Measurements from ENCODE around the gene C19orf38. TPM values are rescaled to one million over a fixed set of nuclear protein-coding genes. Genes with fewer than 3 reads are reported as not detected.

The C19orf38 gene, protein sequence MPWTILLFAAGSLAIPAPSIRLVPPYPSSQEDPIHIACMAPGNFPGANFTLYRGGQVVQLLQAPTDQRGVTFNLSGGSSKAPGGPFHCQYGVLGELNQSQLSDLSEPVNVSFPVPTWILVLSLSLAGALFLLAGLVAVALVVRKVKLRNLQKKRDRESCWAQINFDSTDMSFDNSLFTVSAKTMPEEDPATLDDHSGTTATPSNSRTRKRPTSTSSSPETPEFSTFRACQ
- 0.26 and 0.38 TPM in 2 replicates for total RNA-seq

DNA sequence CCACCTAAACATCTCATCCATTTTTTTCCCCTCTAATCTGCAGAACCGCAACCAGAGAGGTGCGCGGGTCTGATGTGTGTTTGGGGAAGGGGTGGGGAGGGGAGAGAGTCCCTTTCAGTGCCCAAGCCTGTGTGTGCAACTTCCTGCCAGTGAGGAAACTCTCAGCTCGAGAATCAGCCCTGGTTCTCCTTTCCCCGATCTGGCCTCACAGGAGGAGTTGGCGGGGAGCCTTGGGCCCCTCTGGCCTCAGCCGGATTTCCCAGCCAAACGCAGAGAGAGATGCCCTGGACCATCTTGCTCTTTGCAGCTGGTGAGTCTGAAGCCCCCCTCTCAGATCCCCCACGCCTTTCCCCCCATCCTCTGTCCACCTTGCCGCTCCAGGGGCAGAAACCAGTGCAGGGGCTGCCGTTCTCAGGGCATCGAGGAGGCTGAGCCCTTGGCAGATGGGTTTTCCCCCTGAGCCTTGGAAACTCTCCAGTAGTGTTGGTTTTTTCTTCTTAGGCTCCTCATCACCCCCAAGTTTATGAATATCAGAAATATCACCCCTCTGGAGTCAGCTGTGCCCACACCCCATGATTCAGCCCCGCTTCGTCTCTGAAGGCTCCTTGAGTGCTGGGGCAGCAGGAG, at the start of gene C19orf38:
C19orf38 (plus strand) TSS at position 186 of the 627 bp plus-strand sequence; CDS start at position 280, 94 bp downstream.
- TF ChIP-seq, protein P1, sequence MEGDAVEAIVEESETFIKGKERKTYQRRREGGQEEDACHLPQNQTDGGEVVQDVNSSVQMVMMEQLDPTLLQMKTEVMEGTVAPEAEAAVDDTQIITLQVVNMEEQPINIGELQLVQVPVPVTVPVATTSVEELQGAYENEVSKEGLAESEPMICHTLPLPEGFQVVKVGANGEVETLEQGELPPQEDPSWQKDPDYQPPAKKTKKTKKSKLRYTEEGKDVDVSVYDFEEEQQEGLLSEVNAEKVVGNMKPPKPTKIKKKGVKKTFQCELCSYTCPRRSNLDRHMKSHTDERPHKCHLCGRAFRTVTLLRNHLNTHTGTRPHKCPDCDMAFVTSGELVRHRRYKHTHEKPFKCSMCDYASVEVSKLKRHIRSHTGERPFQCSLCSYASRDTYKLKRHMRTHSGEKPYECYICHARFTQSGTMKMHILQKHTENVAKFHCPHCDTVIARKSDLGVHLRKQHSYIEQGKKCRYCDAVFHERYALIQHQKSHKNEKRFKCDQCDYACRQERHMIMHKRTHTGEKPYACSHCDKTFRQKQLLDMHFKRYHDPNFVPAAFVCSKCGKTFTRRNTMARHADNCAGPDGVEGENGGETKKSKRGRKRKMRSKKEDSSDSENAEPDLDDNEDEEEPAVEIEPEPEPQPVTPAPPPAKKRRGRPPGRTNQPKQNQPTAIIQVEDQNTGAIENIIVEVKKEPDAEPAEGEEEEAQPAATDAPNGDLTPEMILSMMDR (IDR thresholded peaks at IDR 0.05; ENCODE audit: insufficient read depth, low read length, severe bottlenecking), result no peak
- no peak for FAIRE-seq
- H3K36me3 ChIP-seq (ENCODE audit: control insufficient read depth, insufficient read depth, low read length), result no peaks in the 10 kb centered on the region
- H3K27me3 ChIP-seq (ENCODE audit: control insufficient read depth, insufficient read depth, low read length), result no peaks in the 10 kb centered on the region
- no peak for DNase-seq (ENCODE audit: low read depth)
- H3K4me3 ChIP-seq (ENCODE audit: low read depth, low read length), result no peak within 1 kb of the TSS

DNA sequence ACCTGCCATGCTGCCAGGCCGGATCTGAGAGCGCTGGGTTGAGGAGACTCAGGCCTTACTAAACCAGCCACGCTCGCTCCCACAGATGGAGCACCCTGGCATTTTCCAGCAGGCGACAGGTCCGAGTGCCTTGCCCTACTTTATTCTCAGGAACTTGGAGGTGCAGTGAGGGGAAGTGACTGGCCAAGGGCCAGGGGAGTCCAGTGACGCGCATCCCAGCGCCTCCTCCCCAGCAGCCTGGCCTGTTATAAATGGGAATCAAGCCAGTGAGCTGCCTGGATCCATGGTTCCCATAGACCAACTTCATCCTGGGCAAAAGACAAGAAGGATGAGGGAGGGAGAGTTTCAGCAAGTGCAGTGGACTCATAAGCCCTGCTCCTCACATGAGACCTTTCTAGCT, 47.7 kb upstream of the C19orf38 start:
- H3K4me3 ChIP-seq (ENCODE audit: low read depth, low read length), result no peak overlapping the region
- H3K36me3 ChIP-seq (ENCODE audit: control insufficient read depth, insufficient read depth, low read length), result peaks cover 36% of the 10 kb centered on the region
- TF ChIP-seq, protein P1 (IDR thresholded peaks at IDR 0.05; ENCODE audit: insufficient read depth, low read length, severe bottlenecking), result no peak
- FAIRE-seq, result no peak
- no peak for DNase-seq (ENCODE audit: low read depth)
- H3K27me3 ChIP-seq (ENCODE audit: control insufficient read depth, insufficient read depth, low read length), result no peaks in the 10 kb centered on the region

DNA sequence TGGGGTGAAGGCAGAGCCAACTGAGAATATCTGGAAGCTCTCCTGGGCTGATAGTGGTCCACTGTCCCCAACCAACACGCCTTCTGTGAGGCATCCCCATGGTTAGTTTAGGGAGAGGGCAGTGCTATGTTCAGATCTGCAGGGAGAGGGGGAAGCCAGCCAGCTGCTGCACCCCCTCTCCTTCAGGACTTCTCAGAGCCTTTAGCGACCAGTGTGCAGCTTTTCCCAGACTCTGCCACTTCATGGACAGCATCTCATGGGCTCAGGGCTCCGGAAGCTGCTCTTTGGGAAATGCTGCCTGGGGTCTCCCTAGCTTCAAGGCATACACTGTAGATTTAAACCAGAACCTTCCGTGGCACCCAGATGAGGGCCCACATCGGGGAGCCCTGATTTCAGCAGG, 45.7 kb upstream of the C19orf38 start:
- Histone ChIP-seq H3K27me3 (ENCODE audit: control insufficient read depth, insufficient read depth, low read length) (no peaks in the 10 kb centered on the region), H3K36me3 (ENCODE audit: control insufficient read depth, insufficient read depth, low read length) (peaks cover 28% of the 10 kb centered on the region), H3K4me3 (ENCODE audit: low read depth, low read length) (no peak overlapping the region)
- DNase-seq (ENCODE audit: low read depth) (no peak), FAIRE-seq (no peak)
- TF ChIP-seq, protein P1 (IDR thresholded peaks at IDR 0.05; ENCODE audit: insufficient read depth, low read length, severe bottlenecking), result no peak

DNA sequence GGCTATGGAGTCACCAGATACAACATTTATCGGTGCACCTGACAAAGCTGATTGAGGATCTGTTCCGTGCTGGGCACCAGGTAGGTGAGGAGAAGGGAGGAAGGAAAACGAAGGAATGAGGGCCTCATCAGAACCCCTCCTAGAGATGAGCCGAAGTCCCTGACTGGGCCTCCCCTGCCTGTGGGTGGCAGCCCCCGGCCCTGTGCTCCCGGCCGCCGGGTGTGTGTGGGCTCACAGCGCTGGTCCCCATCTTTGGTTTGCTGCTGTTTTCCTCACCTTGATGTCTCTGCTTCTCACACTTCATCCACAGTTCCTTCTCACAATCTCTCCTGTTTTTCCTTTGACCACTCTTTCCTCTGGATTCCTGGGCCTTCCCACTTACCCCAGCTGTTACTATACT, 45.0 kb upstream of the C19orf38 start:
- Histone ChIP-seq H3K4me3 (ENCODE audit: low read depth, low read length) (no peak overlapping the region), H3K27me3 (ENCODE audit: control insufficient read depth, insufficient read depth, low read length) (no peaks in the 10 kb centered on the region), H3K36me3 (ENCODE audit: control insufficient read depth, insufficient read depth, low read length) (peaks cover 21% of the 10 kb centered on the region)
- no peak for DNase-seq (ENCODE audit: low read depth)
- no peak for FAIRE-seq
- TF ChIP-seq, protein P1 (IDR thresholded peaks at IDR 0.05; ENCODE audit: insufficient read depth, low read length, severe bottlenecking), result no peak

DNA sequence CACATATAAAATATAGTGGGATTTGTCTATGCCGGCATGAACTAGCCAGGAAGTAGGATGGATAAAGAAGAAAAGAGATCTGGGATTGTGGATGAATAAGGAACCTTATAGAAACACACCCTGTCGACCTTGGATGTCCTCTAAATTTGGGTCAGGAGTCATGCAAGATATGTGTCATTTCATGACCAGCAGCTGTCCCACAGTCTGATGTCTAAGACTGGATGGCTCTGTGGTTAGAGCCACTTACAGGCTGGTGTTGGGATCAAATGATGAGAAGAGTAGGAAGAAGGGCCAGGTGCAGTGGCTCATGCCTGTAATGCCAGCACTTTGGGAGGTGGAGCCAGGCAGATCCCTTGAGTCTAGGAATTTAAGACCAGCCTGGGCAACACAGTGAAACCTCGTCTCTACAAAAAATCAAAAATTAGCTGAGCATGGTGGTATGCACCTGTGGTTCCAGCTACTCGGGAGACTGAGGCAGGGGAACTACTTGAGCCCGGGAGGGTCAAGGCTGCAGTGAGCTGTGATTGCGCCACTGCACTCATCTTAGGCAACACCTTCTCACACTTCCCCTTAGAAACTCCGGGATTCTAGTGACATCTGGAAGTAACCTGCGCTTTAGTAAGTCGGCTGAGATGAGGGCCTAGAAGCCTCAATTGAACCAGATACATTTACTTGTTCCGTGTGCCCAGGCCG, 43.0 kb upstream of the C19orf38 start:
- no peak for DNase-seq (ENCODE audit: low read depth)
- TF ChIP-seq, protein P1 (IDR thresholded peaks at IDR 0.05; ENCODE audit: insufficient read depth, low read length, severe bottlenecking), result no peak
- peaks cover 23% of the 10 kb centered on the region for H3K36me3 ChIP-seq (ENCODE audit: control insufficient read depth, insufficient read depth, low read length)
- H3K27me3 ChIP-seq (ENCODE audit: control insufficient read depth, insufficient read depth, low read length), result no peaks in the 10 kb centered on the region
- H3K4me3 ChIP-seq (ENCODE audit: low read depth, low read length), result no peak overlapping the region
- peak; percentile 32 for FAIRE-seq

Measured in bronchial epithelial cell (primary cell).